SH-SY5Y (cell line): Measurements from ENCODE around the gene GRID2.

Experiments used
- GATA2 ChIP-seq: IDR thresholded peaks from 2 replicates; pipeline ENCODE4 v1.6.1; 2011; ENCODE audit warnings: mild to moderate bottlenecking, low read depth, low read length
- GATA3 ChIP-seq: IDR thresholded peaks from 2 replicates; pipeline ENCODE4 v1.6.1; 2011; ENCODE audit warnings: low read depth, mild to moderate bottlenecking, low read length, moderate library complexity

GRID2 gene

GRCh38 chr4:93648258-93648657, 1344.5 kb downstream of the GRID2 start:
- TF ChIP-seq GATA3: no peak
- no peak for TF ChIP-seq GATA2

- TF ChIP-seq GATA2 (no peak), GATA3 (no peak)
These were observed 1346.1 kb downstream of the GRID2 start for GRCh38 chr4:93649828-93650227.

- TF ChIP-seq GATA3: no peak
- no peak for TF ChIP-seq GATA2
These were observed 1350.4 kb downstream of the GRID2 start for GRCh38 chr4:93654211-93654610.

- no peak for TF ChIP-seq GATA3
These were observed 1353.8 kb downstream of the GRID2 start for GRCh38 chr4:93657527-93657926.

- TF ChIP-seq GATA2 (no peak), GATA3 (no peak)
These were observed 1354.7 kb downstream of the GRID2 start for GRCh38 chr4:93658443-93658842.

GRCh38 chr4:93659629-93660028, 1355.9 kb downstream of the GRID2 start:
- TF ChIP-seq GATA3 (no peak), GATA2 (no peak)

- TF ChIP-seq GATA3 (no peak), GATA2 (no peak)
These were observed 1356.3 kb downstream of the GRID2 start for GRCh38 chr4:93660036-93660435.

- TF ChIP-seq GATA3: no peak
- TF ChIP-seq GATA2: no peak
These were observed 1366.7 kb downstream of the GRID2 start for GRCh38 chr4:93670434-93670833.

- TF ChIP-seq GATA2 (no peak), GATA3 (no peak)
These were observed 1367.3 kb downstream of the GRID2 start for GRCh38 chr4:93671093-93671492.

- TF ChIP-seq GATA2 (no peak), GATA3 (no peak)
These were observed 1380.8 kb downstream of the GRID2 start for GRCh38 chr4:93684571-93684970.

- TF ChIP-seq GATA3 (no peak), GATA2 (no peak)
These were observed 1383.5 kb downstream of the GRID2 start for GRCh38 chr4:93687304-93687703.

- TF ChIP-seq GATA3 (no peak), GATA2 (no peak)
These were observed 1385.2 kb downstream of the GRID2 start for GRCh38 chr4:93688978-93689377.

GRCh38 chr4:93693141-93693540, 1389.4 kb downstream of the GRID2 start:
- no peak for TF ChIP-seq GATA3
- TF ChIP-seq GATA2: no peak

GRCh38 chr4:93698686-93699085, 1394.9 kb downstream of the GRID2 start:
- TF ChIP-seq GATA2 (no peak), GATA3 (no peak)

- TF ChIP-seq GATA3: no peak
- TF ChIP-seq GATA2: no peak
These were observed 1396.8 kb downstream of the GRID2 start for GRCh38 chr4:93700571-93700970.

GRCh38 chr4:93710101-93710846, 1406.5 kb downstream of the GRID2 start:
- TF ChIP-seq GATA3 (no peak), GATA2 (no peak)
